NCI-H2227 (cell line): ENCODE data around the gene SPSB4.

Experiments used
- DNase-seq: peaks from one replicate; lab custom pipeline; 2025; ENCODE audit not compliant: unreplicated experiment; lab: John Stamatoyannopoulos, UW

The SPSB4 gene

DNA sequence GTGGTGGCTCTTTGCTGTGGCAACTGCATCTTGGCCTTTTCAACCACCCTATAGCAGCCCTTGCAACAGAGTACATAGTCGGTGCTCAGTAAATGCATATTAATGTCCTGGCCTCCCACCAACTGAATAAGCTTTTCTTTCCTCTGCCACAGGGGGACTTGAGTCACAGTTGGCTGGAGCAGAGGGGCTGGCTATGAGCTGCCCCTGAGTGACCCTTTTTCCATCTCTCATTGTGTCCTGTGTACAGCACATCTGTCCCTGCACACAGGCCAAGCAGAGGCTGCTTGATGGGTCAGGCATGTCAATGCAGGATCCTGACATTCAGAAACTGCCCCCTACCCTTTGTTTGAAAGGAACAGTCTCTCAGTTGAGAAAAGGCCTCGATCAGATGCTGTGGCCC lies 22.4 kb downstream of the SPSB4 start:
- DNase-seq: no peak

DNA sequence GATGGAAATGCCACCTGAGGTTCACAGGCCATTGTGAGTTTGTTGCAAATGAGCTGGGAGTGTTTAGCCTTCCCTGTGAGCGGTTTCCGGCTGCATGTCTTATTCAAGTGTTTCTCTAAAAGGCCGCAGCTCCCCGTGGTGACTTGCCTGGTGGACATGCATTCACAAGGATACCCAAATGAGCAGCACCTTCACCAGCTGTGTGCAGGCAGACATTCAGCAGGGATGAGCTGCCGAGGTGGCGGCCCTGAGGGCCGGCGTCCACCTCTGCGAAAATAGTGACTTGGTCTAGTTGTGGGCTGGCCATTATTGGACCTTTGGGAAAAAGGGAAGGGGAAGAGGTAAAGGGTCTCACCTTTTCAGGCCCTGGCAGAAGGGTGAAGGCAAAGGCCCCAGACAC lies 23.4 kb downstream of the SPSB4 start:
- peak; percentile 50 for DNase-seq

DNA sequence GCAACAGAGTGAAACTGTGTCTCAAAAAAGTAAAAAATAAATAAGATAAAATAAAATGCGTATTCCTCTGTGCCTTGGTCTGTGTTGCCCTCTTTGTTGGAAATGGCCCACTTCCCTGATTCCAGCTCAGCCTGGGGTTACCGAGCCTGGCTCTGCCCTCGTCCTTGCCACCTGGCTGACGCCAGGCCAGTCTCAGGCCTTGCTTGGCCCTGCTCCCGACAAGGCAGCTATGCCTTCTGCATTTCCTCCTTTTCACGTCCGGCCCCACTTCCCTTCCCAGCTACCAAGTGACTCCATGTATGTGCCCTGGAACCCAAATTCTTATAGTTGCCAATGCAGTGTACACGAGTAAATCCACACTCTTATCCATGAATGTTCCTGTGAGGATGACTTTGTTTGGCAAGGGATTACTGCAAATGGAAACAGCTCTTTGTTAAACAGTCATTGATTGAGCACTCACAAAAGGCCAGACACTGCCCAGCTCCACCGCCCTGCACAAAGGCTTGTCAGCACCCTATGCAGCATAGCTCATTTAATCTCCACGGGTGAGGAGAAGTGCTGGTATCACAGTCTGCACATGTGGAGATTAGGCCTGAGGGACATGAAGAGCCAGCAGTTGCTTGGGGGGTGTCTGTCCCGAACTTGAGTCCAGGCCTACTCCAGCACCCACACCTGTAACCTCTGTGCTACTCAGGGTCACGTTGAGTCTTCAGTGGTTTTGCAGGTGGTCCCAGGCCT lies 25.1 kb downstream of the SPSB4 start:
- DNase-seq: no peak

DNA sequence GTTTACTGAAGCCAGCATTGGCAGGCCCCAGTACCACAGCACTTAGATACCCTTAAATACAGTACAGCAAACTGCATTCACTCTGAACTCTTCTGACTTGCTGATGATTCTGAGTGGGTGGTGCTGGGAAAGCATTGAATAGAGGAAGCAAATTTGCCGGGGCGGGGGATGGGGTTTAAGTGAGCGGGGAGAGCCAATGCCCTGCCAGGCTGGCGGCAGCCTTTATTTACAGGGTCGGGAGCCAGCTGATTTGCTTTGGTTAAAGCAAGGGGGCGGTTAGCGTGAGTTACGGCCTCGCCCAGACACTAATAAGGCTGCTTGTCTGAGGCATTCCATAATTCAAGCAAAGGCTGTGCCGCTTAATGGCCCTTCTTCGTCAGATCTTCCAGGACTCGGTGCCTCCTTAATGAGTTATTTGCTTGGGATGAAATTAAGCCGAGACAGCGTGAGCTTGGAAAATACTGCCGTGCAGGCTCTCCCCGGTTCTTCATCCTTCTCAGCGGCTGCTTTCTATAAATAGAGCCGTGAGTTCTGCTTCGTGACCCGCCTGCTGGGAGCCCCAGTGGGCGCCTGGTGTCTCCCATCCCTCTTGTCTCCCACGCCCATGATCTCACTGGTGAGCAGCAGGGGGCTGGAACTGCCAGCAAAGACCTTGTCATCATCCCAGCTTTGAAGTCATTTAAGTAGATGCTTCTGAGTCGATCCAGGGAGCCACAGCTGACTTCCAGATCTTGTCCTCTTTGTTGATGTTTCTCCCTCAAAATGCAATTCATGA lies 25.8 kb downstream of the SPSB4 start:
- peak; percentile 85 for DNase-seq

DNA sequence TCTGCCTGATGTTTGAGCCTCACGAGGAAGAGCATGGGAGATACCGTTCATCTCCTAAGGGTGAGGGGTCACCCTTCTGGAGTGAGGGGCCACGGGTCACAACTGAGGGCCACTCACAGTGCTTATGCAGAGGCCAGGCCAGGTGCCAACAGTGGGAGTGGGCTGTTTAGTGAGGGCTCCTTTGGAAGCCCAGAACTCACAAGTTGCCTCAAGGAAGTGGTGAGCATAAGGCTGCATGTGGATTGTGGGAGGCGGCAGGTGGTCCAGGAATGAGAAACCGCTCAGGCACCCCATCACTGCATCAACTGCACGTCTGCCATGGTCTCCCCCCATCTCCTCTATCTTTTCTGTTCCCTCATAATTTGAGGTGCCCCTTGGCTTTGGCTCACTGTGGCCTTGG lies 26.5 kb downstream of the SPSB4 start:
- DNase-seq: no peak

DNA sequence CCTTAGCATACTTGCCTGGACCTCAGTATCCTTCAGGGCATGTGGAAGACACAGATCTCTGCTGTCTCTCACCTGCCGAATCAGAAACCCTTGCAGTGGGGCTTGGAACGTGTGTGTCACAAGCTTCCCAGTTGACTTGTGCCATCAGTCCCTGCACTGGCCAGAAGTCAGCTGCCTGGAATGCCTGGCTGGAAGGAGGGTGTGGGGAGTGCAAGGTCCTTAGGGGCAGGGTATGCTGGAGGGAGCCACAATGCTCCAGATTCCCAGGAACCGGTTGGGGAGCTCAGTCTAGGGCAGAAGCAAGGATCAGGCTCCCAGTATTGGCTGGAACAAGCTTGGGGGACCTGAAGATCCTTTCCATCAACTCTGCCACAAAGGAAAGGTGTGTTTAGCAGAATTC lies 27.1 kb downstream of the SPSB4 start:
- DNase-seq: no peak

DNA sequence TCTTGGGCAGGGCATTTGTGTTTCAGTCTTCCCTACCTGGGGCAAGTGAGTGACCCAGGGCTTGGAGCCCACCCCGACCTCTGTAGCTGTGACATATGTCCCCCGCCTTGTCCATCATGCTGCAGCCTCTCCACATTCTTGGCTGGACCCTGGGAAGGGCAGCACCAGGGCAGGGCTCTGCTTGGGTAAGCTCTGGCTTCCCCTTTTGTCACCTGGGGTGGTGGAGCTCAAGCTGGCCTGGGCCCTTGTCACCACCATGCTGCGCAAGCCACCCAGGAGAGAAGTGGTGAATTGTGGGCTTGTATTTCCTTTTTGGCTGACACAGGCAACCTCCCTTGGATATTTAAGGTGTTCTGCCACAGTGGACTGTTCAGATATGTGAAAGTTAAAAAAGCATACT lies 29.3 kb downstream of the SPSB4 start:
- no peak for DNase-seq

DNA sequence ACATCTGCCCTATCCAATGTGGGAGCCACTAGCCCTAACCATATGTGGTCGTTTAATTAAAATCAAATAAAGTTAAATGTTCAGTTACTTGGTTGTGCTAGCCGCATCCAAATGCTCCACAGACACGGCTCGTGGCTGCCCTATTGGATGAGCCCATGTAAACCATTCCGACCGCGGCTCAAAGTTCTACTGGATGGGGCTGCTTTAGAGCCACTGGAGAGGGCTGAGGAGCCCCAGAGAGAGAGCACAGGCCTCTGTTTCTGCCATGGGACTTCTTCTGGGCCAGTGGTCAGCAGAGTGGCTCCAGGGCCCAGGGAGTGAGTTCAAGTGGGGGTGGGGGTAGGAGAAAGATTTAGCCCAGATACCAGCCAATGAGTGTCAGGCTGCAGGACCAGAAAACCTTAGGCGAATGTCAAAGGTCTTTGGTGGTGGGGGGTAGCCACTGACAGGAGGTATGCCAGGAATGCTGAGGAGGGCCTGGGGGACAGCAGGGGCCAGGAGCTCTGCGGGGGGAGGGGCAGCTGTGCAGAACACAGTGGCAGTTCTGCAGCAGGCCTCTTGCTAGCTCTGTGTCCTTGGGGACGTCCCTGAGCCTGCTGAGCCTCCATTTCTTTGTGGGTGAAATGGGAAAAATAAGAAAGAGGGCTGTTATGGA lies 30.1 kb downstream of the SPSB4 start:
- no peak for DNase-seq

DNA sequence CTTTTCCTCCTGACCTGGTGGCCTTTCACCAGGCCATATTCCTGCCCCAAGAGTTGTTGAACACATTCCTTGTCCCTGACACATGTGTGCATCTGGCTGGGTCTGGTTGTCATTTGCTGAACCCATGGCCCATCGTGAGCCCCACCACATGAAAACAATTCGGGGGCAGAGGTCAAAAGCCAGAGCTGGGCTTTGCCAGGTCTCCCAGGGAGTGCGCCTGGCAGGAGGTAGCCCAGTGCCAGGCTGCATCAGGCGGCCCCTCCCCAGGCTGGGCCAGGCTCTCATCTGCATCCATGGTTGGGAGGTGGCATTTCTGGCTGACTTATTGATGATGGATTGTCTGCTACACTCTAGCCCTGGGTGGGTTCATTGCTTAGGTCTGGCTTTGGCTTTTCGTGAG lies 30.9 kb downstream of the SPSB4 start:
- DNase-seq: no peak

DNA sequence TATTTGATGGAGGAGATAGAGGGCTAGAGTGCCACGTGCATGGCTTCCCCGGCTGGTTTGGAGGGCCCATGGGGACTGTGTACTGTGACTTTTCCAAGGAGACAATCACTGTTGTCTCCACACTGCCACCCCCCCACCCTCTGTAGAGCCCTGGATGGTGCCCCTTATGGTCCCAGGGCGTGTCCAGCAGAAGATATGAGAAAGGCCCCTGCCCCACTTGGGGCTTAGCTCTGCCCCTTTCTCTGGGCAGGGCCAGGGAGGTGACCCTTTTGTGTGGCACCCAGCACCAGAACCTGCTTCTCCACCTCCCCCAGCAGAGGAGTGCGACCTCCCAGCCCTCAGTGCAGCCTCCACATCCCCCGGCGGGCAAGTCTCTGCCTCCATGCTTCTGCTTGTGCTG lies 32.1 kb downstream of the SPSB4 start:
- DNase-seq: no peak

DNA sequence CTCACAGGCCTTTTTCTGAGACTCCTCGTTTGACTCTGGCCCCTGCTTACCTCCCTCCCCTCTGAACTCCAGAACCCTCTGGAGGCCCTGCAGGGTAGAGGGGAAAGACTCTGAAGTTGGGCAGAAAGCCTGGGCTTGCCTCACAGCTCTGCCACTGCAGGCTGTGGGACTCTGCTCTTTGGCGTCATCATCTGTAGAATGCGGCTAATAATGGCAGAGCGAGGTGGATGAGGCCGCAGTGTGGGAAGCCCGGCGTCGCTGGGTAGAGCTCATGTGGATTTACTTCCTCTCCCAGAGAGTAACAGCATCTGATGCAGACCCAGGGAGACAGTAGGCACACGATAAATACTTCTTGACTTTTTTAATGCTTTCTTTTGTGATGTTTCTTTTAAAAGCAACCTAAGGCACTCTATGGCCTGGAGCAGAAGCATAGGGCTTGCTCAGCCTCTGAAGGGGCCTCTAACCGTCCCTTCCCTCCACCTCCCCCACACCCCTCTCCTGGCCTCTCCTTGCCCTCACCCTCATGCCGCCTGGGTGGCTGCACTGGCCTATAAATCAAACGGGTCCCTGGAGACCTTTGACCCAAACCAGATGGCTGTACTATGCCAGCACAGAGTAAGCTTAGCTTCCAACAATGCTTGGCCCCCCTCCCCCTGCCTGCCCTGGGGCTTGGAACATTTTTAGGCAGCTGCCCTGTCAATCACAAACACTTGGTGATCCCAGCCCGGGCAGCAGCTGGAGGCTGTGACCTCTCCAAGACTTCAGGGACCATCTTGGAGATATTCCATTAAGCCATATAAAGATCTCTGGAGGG lies 32.9 kb downstream of the SPSB4 start:
- no peak for DNase-seq

DNA sequence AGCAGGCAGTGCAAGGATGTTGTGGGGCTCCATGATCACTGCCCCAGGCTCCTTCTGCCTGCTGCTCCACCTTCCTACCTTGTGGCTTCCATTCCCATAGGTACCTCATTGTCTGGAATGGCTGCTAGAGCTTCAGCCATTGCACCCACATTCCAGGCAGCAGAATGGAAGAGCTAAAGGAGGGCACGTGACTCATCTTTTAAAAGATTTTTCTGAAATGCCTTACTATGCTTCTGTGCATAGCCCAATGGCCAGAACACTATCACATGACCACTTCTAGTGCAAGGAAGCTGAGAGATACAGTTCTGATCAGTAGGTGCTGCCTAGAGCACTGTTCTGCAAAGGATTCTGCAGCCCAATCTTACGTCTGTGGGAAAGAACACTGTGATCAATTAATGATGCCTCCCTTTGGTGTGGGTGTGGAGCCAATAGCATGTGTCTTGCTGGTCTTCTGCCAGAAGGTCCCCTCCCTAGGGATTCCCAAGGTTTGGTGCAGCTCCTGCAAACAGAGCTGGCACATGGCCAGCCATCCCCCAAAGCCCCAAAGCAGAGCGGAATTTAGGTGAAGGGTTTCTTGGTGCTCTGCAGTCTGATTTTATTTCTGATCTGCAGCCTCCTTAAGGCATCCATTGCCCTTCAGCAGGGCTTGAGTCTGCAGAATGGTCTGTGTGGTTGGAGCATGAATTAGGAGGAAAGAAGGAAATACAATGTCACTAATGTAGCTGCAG lies 34.4 kb downstream of the SPSB4 start:
- DNase-seq: no peak

DNA sequence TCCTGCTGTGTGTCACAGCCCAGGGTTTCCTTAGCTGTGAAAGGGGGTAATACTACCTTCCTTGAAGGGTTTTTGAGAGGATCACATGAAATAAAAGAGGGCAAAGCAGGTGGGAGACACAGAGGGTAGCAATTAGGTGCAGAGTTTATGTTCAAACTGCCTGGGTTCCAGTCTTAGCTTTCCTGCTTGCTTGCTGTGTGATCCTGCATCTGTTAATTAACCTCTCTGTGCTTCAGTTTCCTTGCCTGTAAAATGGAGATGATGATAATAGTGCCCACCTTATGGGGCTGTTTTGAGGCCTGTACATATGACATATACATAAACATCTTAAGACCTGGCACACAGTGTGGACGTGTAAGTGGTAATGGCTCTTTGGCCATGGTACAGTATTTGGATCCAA lies 35.0 kb downstream of the SPSB4 start:
- DNase-seq: no peak

DNA sequence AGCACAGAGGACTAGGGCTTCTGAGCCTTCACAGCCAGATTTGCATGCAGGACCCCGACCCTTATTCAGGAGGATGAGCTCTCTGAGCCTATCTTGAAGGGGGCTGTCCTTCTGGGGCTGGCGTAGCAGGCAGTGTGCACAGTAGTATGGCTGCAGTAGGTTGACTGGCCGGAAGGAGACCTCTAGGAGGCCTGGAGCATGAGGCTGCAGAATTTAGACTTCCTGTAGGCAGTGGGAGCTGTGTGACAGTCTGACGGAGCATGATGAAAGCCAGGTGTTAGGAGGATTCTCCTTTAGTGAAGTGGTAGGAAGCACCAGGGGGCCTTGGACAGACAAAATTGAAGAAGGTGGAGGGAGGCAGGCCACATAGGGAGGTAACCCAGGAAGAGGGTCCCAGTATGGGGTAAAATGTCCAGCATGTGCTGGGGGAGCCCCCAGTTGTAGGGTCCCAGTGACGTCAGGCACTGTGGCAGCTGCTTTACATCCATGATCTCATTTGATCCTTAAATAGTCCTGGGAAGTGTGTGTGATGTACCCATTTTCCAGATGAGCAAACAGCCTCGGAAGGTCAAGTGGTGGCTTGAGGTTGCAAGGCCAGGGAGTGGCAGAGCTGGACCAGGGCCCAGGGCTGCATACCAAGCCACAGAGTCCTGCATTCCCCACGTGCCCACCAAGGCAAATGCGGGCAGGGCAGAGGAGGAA lies 36.1 kb downstream of the SPSB4 start:
- DNase-seq: no peak

DNA sequence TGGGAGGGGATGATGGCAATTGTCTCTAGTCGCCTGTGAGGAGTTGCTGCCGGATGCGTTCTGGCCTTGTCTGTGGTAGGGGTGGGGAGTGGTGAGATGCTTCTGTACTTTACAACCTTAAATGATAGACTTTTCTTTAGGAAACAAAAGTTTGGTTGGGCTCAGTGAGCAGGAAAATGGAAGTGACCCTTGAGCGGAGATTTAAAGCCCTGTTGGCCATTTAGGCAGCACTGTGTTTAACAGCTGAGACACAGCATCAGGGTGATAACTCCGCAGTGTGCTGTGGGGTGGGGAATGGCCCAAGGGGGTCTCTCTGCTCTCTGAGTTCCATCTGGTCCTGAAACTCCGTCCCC lies 36.6 kb downstream of the SPSB4 start:
- no peak for DNase-seq

DNA sequence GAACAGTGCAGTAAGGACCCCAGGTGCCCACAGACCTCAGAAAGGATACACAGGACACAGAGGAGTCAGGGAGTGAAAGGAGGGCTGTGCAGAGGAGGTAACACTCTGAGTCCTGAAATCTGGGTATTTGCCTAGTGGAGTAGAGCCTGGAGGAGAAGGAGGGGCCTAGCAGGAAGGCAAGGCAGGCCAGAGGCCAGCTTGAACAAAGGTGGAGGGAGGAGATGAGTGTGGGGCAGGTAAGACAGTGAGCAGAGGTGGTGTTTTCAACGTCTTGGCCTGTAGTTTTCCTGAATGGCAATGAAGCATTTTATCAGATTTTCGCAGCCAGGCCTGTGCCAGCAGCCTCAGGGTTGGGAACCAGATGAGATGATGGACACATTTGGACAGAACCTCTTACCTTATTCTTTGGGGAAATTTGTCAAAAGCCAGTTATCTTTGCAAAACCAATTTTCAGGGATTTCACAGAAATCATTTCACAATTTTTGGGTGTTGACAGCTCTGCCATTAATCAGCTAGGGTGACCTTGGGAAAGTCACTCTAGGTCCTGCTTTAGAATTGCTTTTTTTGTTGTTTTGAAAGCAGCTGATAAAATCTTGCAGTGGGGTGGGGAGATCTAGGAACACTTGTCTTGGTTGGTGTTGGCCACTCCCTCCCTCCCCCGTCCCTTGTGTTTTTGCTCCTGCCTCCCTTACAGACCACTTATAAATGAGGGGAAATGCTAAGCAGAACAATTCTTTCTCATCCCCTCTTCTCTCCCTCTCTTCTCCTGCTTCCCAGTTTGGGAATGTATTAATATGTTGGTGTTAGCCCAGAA lies 38.4 kb downstream of the SPSB4 start:
- DNase-seq: no peak

DNA sequence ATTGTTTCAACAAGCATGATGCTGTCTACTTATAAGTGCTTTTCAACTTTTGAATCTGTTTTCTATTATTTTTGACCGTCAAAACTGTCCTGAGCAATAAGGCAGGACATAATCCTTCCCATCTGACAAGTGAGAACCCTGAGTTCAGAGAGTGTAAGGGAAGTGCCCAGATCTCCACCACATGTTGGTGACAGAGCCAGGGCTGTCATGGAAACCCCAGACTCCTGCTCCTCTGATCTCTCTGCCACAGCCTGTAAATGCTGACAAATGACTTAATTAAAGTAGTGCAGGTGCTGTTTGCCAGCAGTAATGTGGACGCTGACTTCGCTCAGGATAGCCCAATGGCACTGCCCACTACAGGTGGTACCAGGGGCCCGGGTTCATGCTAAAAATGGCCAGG lies 40.3 kb downstream of the SPSB4 start:
- no peak for DNase-seq

DNA sequence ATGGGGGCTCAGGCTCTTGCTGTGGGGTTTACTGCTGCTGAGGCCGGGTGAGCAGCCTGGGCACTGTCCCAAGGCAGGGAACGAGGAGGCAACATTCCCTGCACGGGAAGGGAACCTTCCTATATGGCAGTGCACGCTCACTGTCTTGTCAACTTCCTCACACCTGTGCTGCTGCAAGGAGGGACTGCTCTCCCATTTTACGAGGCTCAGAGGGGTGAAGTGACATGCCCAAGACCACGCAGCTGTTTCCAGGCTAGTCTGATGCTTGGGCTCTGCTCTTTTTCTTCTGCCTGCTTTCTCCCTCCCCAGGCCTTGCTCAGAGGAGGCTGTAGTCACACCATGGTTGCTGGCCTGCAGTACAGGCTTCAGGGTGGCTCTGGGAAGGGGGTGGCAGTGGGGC lies 41.5 kb downstream of the SPSB4 start:
- no peak for DNase-seq

DNA sequence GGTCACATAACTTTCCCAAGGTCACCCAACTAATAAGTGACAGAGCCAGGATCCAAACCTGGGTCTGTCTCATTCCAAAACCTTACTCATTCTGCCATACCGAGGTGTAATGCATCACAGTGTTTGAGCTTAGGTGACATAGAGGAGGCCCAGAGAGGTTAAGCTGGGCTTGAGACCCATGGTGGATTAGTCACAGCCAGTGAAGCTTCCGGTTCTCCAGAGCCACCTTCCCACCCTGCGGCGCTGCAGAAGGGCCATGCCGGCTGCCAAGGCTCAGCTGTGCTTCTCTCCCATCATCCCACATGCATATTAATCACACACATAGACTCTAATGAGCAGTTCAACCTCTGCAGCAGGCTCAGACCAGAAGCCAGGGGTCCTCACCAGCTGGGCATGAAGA lies 42.2 kb downstream of the SPSB4 start:
- DNase-seq: no peak
